ENCODE measurements around the gene NSD2.

DNA sequence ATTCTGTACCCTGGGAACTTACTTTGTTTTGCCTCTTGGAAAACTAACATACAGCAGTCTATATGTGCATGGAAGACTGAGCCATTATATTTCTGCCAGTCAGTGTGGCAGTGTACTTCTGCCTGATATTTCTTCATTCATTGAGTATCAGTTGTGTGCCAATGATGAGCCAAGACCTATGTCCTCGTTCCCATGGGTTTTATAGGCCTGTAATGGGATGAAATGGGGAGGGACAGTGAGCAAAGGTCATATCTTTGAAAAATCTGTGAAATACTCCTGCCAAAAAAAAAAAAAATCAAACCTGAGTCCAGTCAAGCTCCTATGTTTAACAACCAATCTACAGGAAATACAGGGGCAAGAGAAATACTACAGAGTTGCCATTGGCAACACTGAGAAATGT lies 9.1 kb downstream of the NSD2 start:
- TF ChIP-seq SMC3 (conservative IDR thresholded peaks at IDR 0.05; ENCODE audit: poor library complexity) (no peak), MXI1 (conservative IDR thresholded peaks at IDR 0.05; ENCODE audit: poor library complexity, severe bottlenecking) (no peak), RAD21 (conservative IDR thresholded peaks at IDR 0.05) (no peak), POLR2AphosphoS5 (IDR thresholded peaks at IDR 0.05) (no peak)
- TF ChIP-seq, protein P1, sequence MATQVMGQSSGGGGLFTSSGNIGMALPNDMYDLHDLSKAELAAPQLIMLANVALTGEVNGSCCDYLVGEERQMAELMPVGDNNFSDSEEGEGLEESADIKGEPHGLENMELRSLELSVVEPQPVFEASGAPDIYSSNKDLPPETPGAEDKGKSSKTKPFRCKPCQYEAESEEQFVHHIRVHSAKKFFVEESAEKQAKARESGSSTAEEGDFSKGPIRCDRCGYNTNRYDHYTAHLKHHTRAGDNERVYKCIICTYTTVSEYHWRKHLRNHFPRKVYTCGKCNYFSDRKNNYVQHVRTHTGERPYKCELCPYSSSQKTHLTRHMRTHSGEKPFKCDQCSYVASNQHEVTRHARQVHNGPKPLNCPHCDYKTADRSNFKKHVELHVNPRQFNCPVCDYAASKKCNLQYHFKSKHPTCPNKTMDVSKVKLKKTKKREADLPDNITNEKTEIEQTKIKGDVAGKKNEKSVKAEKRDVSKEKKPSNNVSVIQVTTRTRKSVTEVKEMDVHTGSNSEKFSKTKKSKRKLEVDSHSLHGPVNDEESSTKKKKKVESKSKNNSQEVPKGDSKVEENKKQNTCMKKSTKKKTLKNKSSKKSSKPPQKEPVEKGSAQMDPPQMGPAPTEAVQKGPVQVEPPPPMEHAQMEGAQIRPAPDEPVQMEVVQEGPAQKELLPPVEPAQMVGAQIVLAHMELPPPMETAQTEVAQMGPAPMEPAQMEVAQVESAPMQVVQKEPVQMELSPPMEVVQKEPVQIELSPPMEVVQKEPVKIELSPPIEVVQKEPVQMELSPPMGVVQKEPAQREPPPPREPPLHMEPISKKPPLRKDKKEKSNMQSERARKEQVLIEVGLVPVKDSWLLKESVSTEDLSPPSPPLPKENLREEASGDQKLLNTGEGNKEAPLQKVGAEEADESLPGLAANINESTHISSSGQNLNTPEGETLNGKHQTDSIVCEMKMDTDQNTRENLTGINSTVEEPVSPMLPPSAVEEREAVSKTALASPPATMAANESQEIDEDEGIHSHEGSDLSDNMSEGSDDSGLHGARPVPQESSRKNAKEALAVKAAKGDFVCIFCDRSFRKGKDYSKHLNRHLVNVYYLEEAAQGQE (IDR thresholded peaks at IDR 0.05; ENCODE audit: borderline replicate concordance) = no peak
- TF ChIP-seq, protein P2, sequence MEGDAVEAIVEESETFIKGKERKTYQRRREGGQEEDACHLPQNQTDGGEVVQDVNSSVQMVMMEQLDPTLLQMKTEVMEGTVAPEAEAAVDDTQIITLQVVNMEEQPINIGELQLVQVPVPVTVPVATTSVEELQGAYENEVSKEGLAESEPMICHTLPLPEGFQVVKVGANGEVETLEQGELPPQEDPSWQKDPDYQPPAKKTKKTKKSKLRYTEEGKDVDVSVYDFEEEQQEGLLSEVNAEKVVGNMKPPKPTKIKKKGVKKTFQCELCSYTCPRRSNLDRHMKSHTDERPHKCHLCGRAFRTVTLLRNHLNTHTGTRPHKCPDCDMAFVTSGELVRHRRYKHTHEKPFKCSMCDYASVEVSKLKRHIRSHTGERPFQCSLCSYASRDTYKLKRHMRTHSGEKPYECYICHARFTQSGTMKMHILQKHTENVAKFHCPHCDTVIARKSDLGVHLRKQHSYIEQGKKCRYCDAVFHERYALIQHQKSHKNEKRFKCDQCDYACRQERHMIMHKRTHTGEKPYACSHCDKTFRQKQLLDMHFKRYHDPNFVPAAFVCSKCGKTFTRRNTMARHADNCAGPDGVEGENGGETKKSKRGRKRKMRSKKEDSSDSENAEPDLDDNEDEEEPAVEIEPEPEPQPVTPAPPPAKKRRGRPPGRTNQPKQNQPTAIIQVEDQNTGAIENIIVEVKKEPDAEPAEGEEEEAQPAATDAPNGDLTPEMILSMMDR (IDR thresholded peaks at IDR 0.05; ENCODE audit: poor library complexity, severe bottlenecking) = no peak
